ENCODE results near the gene RAD51D. TPM values are rescaled to one million over a fixed set of nuclear protein-coding genes. Genes with fewer than 3 reads are reported as not detected.

RAD51D gene
- polyA plus RNA-seq, 1 donor (not counting 4 experiments of a cell fraction or from before 2014, with no cell fraction given), result 4.9 TPM

DNA sequence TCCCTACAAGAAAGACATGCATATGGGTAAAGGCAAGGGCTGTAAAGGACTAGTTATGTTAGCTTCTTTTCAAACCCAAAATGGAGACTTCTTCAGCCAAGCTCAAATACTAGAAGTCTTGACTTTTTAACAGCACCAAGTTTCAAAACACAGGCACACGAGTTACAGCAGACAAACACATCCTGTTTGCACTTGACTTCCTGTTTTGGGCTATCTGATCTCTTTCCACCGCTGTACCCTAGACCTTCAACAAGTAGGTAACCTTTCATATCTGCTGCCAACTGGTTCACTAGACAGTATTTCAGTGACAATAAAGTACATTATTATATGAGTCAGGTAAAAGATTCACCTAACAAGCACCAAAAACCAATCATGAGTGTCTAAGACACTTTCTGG is 68.5 kb downstream of the RAD51D start:
- Histone ChIP-seq H3K27ac (ENCODE audit: control insufficient read depth, insufficient read depth, low read length) (no peak overlapping the region), H2AFZ (ENCODE audit: control insufficient read depth, low read length) (no peak overlapping the region), H3K9me1 (ENCODE audit: control insufficient read depth, extremely low read depth, insufficient read depth, low read length) (no peaks in the 10 kb centered on the region), H3K9me3 (ENCODE audit: control insufficient read depth, low read depth, low read length) (no peaks in the 10 kb centered on the region), H3K4me1 (ENCODE audit: control insufficient read depth, extremely low read depth, insufficient read depth, low read length) (peaks cover 3% of the 10 kb centered on the region), H3K4me2 (ENCODE audit: control insufficient read depth, extremely low read depth, insufficient read depth, low read depth, low read length) (no peak overlapping the region), H3K36me3 (ENCODE audit: control insufficient read depth in 2 of 2, extremely low read depth in 1 of 2, insufficient read depth in 2 of 2, low read length in 2 of 2) (peaks cover 0 to 2% of the 10 kb centered on the region in 2 experiments), H4K20me1 (ENCODE audit: control insufficient read depth, extremely low read depth, insufficient read depth, low read length) (no peaks in the 10 kb centered on the region), H3K79me2 (ENCODE audit: control insufficient read depth, insufficient read depth, low read length) (peaks cover 14% of the 10 kb centered on the region), H3K4me3 (ENCODE audit: control insufficient read depth in 2 of 3, extremely low read depth in 1 of 3, insufficient read depth in 2 of 3, low read depth in 1 of 3, low read length in 3 of 3) (no peak overlapping the region), H3K9ac (ENCODE audit: control insufficient read depth, extremely low read depth, insufficient read depth, low read length) (no peak overlapping the region), H3K27me3 (ENCODE audit: control insufficient read depth, extremely low read depth, insufficient read depth, low read length) (no peaks in the 10 kb centered on the region)
- DNase-seq (ENCODE audit: low read depth, low spot score), result no peak
- dilution Hi-C loops (cut with MboI; ENCODE audit: extremely low pct_ligation_motif_present, low sequenced_read_pairs), result no loop called here
- TF ChIP-seq, protein P1, sequence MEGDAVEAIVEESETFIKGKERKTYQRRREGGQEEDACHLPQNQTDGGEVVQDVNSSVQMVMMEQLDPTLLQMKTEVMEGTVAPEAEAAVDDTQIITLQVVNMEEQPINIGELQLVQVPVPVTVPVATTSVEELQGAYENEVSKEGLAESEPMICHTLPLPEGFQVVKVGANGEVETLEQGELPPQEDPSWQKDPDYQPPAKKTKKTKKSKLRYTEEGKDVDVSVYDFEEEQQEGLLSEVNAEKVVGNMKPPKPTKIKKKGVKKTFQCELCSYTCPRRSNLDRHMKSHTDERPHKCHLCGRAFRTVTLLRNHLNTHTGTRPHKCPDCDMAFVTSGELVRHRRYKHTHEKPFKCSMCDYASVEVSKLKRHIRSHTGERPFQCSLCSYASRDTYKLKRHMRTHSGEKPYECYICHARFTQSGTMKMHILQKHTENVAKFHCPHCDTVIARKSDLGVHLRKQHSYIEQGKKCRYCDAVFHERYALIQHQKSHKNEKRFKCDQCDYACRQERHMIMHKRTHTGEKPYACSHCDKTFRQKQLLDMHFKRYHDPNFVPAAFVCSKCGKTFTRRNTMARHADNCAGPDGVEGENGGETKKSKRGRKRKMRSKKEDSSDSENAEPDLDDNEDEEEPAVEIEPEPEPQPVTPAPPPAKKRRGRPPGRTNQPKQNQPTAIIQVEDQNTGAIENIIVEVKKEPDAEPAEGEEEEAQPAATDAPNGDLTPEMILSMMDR (optimal IDR thresholded peaks at IDR 0.05 in 1 of 3, IDR thresholded peaks at IDR 0.05 in 1 of 3, conservative IDR thresholded peaks at IDR 0.05 in 1 of 3; ENCODE audit: extremely low read depth in 1 of 3, insufficient read depth in 2 of 3, low read length in 3 of 3), result no peak
- TF ChIP-seq EZH2 (IDR thresholded peaks at IDR 0.05; ENCODE audit: low read length), result no peak
- FAIRE-seq, result no peak

- no peak overlapping the region for H3K4me2 ChIP-seq (ENCODE audit: control insufficient read depth, extremely low read depth, insufficient read depth, low read depth, low read length)
- no peaks in the 10 kb centered on the region for H3K9me1 ChIP-seq (ENCODE audit: control insufficient read depth, extremely low read depth, insufficient read depth, low read length)
- peaks cover 13% of the 10 kb centered on the region for H3K79me2 ChIP-seq (ENCODE audit: control insufficient read depth, insufficient read depth, low read length)
- no peaks in the 10 kb centered on the region for H3K9me3 ChIP-seq (ENCODE audit: control insufficient read depth, low read depth, low read length)
- no peaks in the 10 kb centered on the region for H4K20me1 ChIP-seq (ENCODE audit: control insufficient read depth, extremely low read depth, insufficient read depth, low read length)
- dilution Hi-C loops (cut with MboI; ENCODE audit: extremely low pct_ligation_motif_present, low sequenced_read_pairs), result no loop called here
- DNase-seq (ENCODE audit: low read depth, low spot score) (no peak), FAIRE-seq (no peak)
- H3K27me3 ChIP-seq (ENCODE audit: control insufficient read depth, extremely low read depth, insufficient read depth, low read length), result no peaks in the 10 kb centered on the region
- peaks cover 0 to 2% of the 10 kb centered on the region in 2 experiments for H3K36me3 ChIP-seq (ENCODE audit: control insufficient read depth in 2 of 2, extremely low read depth in 1 of 2, insufficient read depth in 2 of 2, low read length in 2 of 2)
- no peak overlapping the region for H3K4me3 ChIP-seq (ENCODE audit: control insufficient read depth in 2 of 3, extremely low read depth in 1 of 3, insufficient read depth in 2 of 3, low read depth in 1 of 3, low read length in 3 of 3)
- peaks cover 3% of the 10 kb centered on the region for H3K4me1 ChIP-seq (ENCODE audit: control insufficient read depth, extremely low read depth, insufficient read depth, low read length)
- no peak overlapping the region for H2AFZ ChIP-seq (ENCODE audit: control insufficient read depth, low read length)
- TF ChIP-seq, protein P1 (optimal IDR thresholded peaks at IDR 0.05 in 1 of 3, IDR thresholded peaks at IDR 0.05 in 1 of 3, conservative IDR thresholded peaks at IDR 0.05 in 1 of 3; ENCODE audit: extremely low read depth in 1 of 3, insufficient read depth in 2 of 3, low read length in 3 of 3), result no peak
- no peak for TF ChIP-seq EZH2 (IDR thresholded peaks at IDR 0.05; ENCODE audit: low read length)
- no peak overlapping the region for H3K27ac ChIP-seq (ENCODE audit: control insufficient read depth, insufficient read depth, low read length)
- H3K9ac ChIP-seq (ENCODE audit: control insufficient read depth, extremely low read depth, insufficient read depth, low read length), result no peak overlapping the region
These were observed 69.5 kb downstream of the RAD51D start for GRCh38 chr17:35050170-35050569.

Measured in keratinocyte (primary cell).